Activated gamma-delta T cell (primary cell): ENCODE data around the gene ZDHHC13.

Source experiments
- DNase-seq: peaks from one replicate; lab custom pipeline; 2025; lab: John Stamatoyannopoulos, UW

ZDHHC13 gene

DNA sequence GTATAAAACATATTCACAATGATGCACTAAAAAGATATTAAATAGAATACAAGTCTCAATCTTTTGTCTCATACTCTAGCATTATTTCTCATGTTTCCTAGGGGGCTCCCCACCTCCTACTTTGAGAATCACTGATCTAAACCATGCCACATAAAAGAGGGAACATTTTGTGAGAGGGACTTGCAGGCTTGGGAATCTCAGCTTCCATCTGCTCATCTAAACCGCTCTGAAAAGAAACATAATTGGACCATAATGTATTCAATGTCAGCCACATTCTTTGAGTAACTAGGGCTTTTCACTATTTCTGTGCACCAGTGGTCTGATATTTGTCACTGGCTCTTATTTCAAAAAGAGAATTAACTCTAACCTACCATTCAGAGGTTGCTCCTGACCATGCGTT, 91.2 kb downstream of the ZDHHC13 start:
- DNase-seq, result no peak

DNA sequence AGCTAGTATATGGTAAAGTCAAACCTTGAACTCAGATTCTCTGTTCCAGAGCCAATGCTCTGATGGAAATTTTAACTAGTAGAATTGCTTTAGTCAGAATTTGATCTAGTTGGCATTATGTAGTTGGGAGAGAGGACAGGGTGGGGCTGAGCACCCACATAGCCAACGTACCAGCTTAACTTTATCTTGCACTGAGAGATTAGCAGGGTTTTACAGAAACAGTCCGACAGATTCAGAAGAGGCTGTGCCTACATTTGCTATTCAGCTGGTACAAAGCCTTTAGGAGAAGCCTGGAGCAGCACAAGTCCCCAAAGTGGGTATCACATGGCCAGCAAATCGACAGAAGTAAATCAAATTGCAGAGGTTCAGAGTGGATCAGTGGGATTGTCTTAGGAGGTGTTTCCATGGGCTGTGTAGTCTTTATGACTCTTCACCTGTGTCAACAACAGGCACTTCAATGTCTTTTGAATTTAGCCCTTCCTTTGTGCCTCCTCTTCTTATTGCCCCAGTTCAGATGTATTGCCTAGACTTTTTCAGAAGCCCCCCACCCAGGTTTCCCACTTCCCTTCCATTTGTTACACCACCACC, 92.1 kb downstream of the ZDHHC13 start:
- DNase-seq, result no peak

DNA sequence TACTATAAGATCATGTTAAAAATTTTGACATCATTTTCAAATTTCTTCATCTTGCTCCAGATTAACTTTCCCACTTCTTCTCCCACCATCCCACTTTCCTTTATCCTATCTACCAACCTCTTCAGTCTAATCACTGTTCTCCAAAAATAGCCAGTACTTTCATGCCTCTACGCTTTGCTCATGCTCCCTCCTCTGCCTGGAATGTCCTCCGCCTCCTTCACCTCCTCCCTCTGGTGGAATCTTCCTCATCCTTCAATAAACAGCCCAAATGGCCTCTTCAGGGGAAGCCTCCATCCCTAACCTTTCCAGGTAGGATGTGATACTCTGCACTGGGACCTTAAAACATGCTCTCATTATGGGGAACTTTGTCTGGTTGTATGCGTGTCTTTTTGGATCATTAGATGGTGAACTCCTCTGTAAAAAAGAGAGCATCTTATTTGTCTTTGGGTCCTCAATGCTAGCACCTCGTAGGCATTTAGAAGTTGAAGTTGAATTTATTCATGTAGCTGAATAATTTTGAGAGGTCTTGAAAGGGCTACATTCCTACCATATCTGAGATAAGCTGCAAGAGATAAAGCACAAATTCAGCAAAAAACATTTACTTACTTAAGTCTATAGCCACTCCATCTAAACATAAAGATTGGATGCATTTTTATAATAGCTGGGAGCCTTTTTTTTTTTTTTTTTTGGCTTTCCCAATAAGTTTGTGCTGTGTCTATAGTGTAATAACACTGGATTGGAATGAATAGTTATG, 92.8 kb downstream of the ZDHHC13 start:
- no peak for DNase-seq

DNA sequence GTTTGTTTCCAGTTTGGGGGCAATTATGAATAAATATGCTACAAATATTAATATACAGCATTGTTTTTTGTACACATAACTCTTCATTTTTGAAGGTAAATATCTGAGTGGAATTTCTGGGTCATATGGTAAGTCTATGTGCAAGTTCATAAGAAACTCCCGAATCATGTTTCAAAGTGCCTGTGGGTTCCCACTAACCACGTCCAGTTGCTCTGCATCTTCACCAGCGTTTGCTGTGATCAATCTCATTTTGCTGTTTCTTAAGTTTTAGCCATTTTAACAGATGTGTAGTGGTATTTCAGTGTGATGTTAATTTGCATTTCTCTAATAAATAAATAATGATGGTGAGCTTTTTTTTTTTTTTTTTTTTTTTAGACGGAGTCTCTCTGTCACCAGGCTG, 99.1 kb downstream of the ZDHHC13 start:
- DNase-seq, result no peak

DNA sequence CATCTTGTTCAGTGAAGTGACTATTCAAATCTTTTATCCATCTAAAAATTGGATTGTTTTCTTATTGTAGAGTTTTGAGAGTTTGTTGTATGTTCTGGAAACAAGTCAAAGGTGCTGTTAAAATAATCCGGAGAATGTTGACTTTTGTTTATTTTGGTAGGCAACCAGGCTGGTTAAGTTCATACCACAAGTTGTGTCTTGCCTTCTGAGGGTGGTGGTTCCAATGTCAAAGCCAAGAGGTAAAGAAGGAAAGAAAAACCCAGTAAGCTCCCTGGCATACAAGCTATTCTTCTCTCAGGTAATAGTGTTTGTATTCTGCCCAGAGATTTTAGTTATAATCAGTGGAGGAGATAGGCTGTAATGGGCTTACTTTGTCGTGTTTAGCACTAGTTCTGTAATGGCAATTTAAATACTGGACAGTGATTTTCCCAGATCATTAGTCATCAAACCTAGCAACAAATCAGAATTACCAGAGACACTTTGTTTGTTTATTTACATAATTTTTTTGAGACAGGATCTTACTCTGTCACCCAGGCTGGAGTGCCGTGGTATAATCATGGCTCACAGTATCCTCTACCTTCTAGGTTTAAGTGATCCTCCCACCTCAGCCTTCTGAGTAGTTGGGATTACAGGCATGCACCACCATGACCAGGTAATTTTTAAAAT, 99.9 kb downstream of the ZDHHC13 start:
- no peak for DNase-seq

DNA sequence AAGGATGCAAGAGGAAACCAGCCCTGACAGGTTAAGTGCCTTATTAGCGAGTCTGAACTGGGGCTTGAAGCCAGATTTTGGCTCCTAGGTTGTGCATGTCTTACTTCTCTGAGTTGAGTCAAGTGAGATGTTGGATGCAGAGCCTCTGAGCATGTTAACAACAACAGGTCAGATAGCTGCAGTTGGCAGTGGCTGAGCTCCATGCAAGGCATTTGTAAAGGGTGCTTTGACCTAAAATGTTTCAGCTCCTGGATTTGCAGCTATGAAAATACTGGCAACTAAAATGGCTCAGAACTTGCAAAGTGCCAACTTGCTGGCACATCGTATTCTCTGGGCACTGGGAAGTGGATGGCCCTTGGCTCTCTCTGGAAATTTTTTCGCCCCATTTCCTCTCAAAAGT, 101.2 kb downstream of the ZDHHC13 start:
- no peak for DNase-seq

GRCh38 chr11:19218786-19219460, 102.0 kb downstream of the ZDHHC13 start:
- no peak for DNase-seq

- no peak for DNase-seq
Measured at GRCh38 chr11:19220903-19221724, 104.1 kb downstream of the ZDHHC13 start.

GRCh38 chr11:19225123-19225522, 108.2 kb downstream of the ZDHHC13 start:
- DNase-seq, result no peak

- DNase-seq, result no peak
Measured at GRCh38 chr11:19225581-19225980, 108.6 kb downstream of the ZDHHC13 start.
